Endometrial microvascular endothelial cells (primary cell): ENCODE measurements around the gene ABCA3. TPM values are rescaled to one million over a fixed set of nuclear protein-coding genes. Genes with fewer than 3 reads are reported as not detected.
"Not testable (repeated sequence)": the region's sequence is repeated elsewhere in the genome, so short reads cannot be mapped to it uniquely, and the experiment has no call there.

Experiments
- in situ Hi-C: cut with HindIII; loops from 2 replicates; pipeline ENCODE4 v1.10.0; 2017; ENCODE audit warnings: low sequenced_read_pairs, low pct_unique_long_range_greater_than_20kb; ENCODE audit errors: inconsistent ontology term
- total RNA-seq: library from RNA; depleted of rRNA; stranded (reverse); fragments of >200 nt; gene quantifications from one replicate; pipeline ENCODE4 v1.2.3, GENCODE V29; 2015; ENCODE audit errors: inconsistent ontology term

Gene ABCA3
- total RNA-seq, 1 donor from 2014 or later = 43.3 TPM

DNA sequence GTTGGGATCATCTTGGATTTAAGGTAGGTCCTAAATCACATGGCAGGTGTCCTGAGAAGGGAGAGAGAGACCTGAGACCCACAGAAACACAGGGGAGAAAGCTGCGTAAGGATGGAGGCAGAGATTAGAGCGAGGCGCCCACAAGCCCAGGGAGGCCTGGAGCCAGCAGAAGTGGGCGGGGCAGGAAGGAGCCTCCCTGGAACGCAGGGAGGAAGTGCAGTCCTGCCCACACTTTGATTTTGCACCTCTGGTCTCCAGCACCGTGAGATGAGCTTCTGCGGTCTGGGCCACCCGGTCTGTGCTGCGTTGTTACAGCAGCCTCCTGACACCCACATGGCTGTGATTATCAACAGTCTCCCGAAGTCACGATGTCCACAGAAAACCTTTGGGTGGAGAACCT is 97.9 kb downstream of the ABCA3 start:
- in situ Hi-C loops = no loop called here

GRCh38 chr16:2240331-2240730 is 100.2 kb downstream of the ABCA3 start:
- in situ Hi-C loops = not testable (repeated sequence)

GRCh38 chr16:2238838-2239675 is 101.5 kb downstream of the ABCA3 start:
- in situ Hi-C loops = no loop called here

DNA sequence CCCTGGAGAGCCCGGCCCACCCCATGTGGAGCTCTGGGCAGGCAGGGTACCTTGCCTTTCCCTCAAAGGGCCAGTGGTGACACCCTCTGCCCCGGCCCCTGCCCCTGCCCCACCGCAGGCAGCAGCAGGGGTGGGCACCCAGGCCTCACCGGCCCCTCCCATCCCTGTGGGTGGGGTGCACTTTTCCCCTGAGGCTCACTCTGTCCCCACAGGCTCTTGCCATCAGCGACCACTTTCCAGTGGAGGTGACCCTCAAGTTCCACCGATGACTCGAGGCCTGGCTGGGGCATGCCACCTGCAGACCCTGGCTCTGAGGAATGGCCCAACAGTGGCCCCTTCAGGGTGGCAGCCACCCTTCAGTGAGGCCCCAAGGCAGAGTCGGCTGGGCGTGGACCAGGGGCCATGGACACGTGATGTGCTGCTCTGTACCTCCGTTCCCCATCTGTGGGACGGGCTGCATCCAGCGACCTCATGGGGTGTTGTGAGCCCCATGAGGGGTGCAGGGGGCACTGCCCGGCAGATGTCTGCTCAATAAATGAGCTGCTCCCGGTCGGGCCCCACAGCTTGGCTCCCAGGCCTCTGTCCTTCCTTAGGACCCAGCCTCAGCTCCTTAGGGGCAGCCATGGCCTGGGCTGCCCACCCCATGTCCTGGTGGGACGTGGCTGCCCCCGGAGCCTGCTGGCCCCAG is 102.2 kb downstream of the ABCA3 start:
- in situ Hi-C loops = no loop called here

- in situ Hi-C loops = no loop called here
These were observed 102.9 kb downstream of the ABCA3 start for GRCh38 chr16:2237493-2238149.

- in situ Hi-C loops = no loop called here
These were observed 103.4 kb downstream of the ABCA3 start for GRCh38 chr16:2237102-2237482.

GRCh38 chr16:2236337-2237101 is 104.0 kb downstream of the ABCA3 start, which contains the start of gene DNASE1L2:
Gene DNASE1L2, plus strand, starts transcription at chr16:2236444. Its CDS starts 373 bp downstream, at chr16:2236817.
- in situ Hi-C loops = no loop called here

DNA sequence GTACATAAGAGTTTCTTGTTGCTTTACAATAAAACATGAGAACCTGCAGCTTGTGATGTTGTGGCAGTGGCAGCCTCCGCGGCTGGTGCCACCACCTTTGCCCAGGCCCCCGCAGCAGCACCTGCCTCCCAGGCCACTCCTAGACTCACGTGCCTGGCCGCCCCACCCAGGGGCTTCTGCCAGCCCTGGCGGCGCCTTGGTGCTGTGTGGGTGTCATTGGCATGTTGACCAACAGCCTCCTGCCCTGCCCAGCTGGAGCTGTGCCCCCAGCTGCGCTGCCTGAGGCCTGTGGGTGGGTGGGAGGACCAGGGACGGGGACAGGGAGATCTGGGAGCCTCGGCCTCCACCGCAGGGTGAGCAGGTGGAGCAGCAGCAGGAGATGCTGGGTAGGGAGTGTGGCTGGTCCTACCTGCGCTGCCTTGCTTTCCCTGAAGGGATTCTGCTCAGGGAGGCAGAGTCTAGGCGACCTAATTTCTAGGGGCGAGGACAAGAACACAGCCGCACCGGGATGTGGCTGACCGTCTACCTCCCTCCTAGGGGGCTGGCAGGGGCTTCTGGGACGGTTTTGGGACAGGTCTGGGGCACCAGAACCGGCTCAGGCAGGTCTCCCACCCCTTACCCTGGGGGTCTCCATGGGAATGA is 104.7 kb downstream of the ABCA3 start:
- in situ Hi-C loops = no loop called here

DNA sequence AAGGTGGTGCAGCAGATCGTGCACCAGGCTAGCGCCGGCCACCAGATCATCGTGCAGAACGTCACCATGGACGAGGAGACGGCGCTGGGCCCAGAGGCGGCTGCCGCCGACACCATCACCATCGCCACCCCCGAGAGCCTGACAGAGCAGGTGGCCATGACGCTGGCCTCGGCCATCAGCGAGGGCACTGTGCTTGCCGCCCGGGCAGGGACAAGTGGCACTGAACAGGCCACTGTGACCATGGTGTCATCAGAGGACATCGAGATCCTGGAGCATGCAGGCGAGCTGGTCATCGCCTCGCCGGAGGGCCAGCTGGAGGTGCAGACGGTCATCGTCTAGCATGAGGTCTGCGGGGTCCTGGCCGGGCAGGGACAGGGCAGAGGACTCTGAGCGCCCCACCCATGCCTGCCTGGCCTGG is 105.3 kb downstream of the ABCA3 start:
- in situ Hi-C loops = no loop called here

GRCh38 chr16:2234813-2235170 is 105.7 kb downstream of the ABCA3 start:
- in situ Hi-C loops = no loop called here

DNA sequence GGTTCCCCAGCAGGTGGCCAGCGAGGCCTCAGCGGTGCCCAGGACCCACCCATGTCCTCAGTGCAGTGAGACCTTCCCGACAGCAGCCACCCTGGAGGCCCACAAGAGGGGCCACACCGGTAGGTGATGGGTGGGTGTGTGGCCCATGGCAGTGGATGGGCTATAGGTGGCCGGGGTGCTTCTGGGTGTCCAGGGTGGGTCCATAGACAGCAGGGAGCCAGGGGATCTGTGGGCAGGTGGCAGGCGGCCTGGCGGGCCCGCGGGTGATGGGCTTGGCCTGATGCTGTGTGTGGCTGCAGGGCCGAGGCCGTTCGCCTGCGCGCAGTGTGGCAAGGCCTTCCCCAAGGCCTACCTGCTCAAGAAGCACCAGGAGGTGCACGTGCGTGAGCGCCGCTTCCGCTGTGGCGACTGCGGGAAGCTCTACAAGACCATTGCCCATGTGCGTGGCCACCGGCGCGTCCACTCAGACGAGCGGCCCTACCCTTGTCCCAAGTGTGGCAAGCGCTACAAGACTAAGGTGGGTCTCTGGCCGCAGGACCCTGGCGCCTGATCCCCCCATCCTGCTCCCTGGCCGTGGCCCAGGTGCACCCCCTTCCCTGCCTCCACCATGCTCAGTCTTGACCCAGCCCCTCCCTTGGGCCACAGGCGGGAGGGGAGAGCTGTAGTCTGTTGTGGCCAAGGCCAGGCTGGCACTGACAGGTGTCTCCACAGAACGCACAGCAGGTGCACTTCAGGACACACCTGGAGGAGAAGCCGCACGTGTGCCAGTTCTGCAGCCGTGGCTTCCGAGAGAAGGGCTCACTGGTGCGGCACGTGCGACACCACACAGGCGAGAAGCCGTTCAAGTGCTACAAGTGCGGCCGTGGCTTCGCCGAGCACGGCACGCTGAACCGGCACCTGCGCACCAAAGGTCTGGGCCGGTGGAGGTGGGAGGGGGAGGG is 106.4 kb downstream of the ABCA3 start:
- in situ Hi-C loops = no loop called here

- in situ Hi-C loops = no loop called here
These were observed 107.3 kb downstream of the ABCA3 start for GRCh38 chr16:2233046-2233775.

- in situ Hi-C loops = no loop called here
These were observed 108.2 kb downstream of the ABCA3 start for GRCh38 chr16:2232094-2232990.

- in situ Hi-C loops = no loop called here
These were observed 109.3 kb downstream of the ABCA3 start for GRCh38 chr16:2231016-2231931.

- in situ Hi-C loops = no loop called here
These were observed 110.2 kb downstream of the ABCA3 start for GRCh38 chr16:2230376-2230775.
